Stimulated activated CD8-positive, alpha-beta memory T cell treated with anti-CD3 and anti-CD28 coated beads, Interleukin-15, amount 100 ng/mL, for 4 hours (primary cell): ENCODE results near the gene GLUD2.
"Not testable (repeated sequence)": the region's sequence is repeated elsewhere in the genome, so short reads cannot be mapped to it uniquely, and the experiment has no call there.

ENCODE experiments used
- DNase-seq, 2 donors: peaks; one replicate each; pipeline ENCODE4 v3.0.0-alpha.2; 2020; ENCODE audit warnings: low read depth in 2 of 2

GLUD2 gene

GRCh38 chrX:121047441-121048419, at the start of gene GLUD2:
TSS of gene GLUD2 (plus strand) at chrX:121047610. CDS start at chrX:121047685, 75 bp downstream.
- not testable (repeated sequence) for DNase-seq

- DNase-seq: no peak
Observed at GRCh38 chrX:120999413-120999812, 48.0 kb upstream of the GLUD2 start.

GRCh38 chrX:121000589-121000988, 46.8 kb upstream of the GLUD2 start:
- DNase-seq: no peak

- DNase-seq: no peak
Observed at GRCh38 chrX:121008920-121009319, 38.5 kb upstream of the GLUD2 start.

GRCh38 chrX:121009764-121010163, 37.6 kb upstream of the GLUD2 start:
- DNase-seq: no peak

- no peak for DNase-seq
Observed at GRCh38 chrX:121010218-121010617, 37.2 kb upstream of the GLUD2 start.

- DNase-seq: no peak
Observed at GRCh38 chrX:121011254-121011653, 36.2 kb upstream of the GLUD2 start.

- DNase-seq: no peak
Observed at GRCh38 chrX:121013897-121014455, 33.4 kb upstream of the GLUD2 start.

GRCh38 chrX:121014826-121015225, 32.6 kb upstream of the GLUD2 start:
- DNase-seq: no peak

GRCh38 chrX:121028419-121028818, 19.0 kb upstream of the GLUD2 start:
- no peak for DNase-seq

GRCh38 chrX:121030083-121030482, 17.3 kb upstream of the GLUD2 start:
- no peak for DNase-seq

- DNase-seq: no peak
Observed at GRCh38 chrX:121032531-121032930, 14.9 kb upstream of the GLUD2 start.

GRCh38 chrX:121036137-121036536, 11.3 kb upstream of the GLUD2 start:
- no peak for DNase-seq

- no peak for DNase-seq
Observed at GRCh38 chrX:121036951-121037350, 10.5 kb upstream of the GLUD2 start.

GRCh38 chrX:121050781-121051180, 3.4 kb downstream of the GLUD2 start:
- no peak for DNase-seq

GRCh38 chrX:121052122-121052521, 4.7 kb downstream of the GLUD2 start:
- no peak for DNase-seq

- no peak for DNase-seq
Observed at GRCh38 chrX:121062289-121062688, 14.9 kb downstream of the GLUD2 start.

- DNase-seq: no peak
Observed at GRCh38 chrX:121064579-121064978, 17.2 kb downstream of the GLUD2 start.

GRCh38 chrX:121084247-121084646, 36.8 kb downstream of the GLUD2 start:
- DNase-seq: not testable (repeated sequence)

- DNase-seq: no peak
Observed at GRCh38 chrX:121084903-121085611, 37.6 kb downstream of the GLUD2 start.

GRCh38 chrX:121085612-121086010, 38.2 kb downstream of the GLUD2 start:
- DNase-seq: no peak

- DNase-seq: no peak
Observed at GRCh38 chrX:121093011-121093410, 45.6 kb downstream of the GLUD2 start.
